GM18508 (cell line): ENCODE data around the gene BRINP2.

Experiments used
- ATAC-seq: cut with Tn5 transposase; IDR thresholded peaks from one replicate; pipeline ENCODE4 v1.9.1; 2021; ENCODE audit warnings: moderate number of reproducible peaks; ENCODE audit not compliant: insufficient read depth, unreplicated experiment

BRINP2 gene

GRCh38 chr1:177164380-177165068 lies 6.2 kb upstream of the BRINP2 start, which contains the start of gene ASTN1:
Gene ASTN1 (minus strand): TSS chr1:177164712. CDS start chr1:177164676, 36 bp downstream.
- ATAC-seq = no peak

GRCh38 chr1:177165069-177165439 lies 5.7 kb upstream of the BRINP2 start:
- no peak for ATAC-seq

DNA sequence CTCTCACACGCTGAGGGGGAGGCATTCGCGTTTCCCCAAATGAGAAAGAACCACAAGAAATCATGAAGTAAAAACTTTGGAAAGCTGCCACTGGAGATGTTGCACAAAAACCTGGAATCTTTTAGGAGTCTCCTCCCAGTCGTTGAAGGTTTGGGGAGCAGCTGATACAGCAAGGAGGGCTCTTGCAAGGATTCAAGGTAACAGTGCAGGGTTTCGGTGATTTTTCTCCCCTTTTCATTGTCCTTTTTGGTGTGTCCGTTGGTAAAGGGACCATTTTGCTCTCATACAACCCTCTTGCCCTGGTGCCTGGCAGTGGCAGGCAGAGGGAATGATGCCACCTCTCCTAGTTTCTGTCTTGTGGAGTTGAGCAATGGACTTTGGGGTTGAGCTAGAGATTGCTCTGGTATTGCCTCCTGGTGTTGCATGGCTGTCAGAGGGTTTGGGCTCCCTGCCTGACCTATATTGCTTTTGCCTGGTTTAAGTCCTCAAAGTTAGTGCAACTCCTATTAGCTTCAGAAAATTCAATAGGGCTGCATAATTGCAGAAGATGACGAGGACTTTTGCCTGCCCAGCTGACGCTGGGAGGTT lies 872 bp downstream of the BRINP2 start:
- ATAC-seq = no peak

DNA sequence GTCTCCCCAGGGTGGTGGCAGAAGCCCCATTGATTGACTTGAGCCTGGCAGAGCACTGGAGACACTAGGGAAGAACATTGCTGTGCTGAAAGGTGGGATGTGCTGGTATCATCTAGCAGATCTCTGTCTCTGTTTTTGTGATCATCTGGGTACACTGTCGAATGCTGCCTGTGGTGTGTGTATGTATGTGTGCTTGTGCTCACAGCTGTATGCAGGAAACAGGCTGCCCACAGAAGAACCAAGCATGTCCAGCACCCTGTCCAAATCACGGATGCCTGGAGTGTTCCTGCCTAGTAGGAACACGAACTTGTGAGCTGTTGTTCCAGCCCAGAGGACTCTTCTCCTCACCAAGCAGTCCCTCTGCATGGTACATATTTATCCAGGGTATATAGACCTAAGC lies 1.5 kb downstream of the BRINP2 start:
- ATAC-seq = no peak

GRCh38 chr1:177172866-177173265 lies 2.1 kb downstream of the BRINP2 start:
- ATAC-seq = no peak

DNA sequence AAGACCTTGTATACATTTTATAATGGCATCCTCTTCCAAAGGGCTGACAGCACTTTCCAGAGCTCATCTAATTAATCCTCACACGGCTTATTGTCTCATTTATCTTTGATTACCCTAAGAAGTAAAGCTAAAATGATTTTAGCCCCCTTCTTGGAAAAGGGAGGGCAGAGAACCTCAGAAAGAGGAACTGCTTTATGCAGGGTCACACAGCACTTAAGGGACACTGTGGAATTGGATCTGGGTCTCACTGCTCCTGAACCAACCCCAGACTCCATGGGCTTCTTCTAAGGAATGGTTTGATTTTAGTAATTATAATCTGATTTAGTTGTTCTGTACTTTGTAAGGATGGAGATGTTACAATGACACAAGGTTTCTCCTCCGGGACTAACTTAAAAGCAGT lies 3.2 kb downstream of the BRINP2 start:
- ATAC-seq = no peak

DNA sequence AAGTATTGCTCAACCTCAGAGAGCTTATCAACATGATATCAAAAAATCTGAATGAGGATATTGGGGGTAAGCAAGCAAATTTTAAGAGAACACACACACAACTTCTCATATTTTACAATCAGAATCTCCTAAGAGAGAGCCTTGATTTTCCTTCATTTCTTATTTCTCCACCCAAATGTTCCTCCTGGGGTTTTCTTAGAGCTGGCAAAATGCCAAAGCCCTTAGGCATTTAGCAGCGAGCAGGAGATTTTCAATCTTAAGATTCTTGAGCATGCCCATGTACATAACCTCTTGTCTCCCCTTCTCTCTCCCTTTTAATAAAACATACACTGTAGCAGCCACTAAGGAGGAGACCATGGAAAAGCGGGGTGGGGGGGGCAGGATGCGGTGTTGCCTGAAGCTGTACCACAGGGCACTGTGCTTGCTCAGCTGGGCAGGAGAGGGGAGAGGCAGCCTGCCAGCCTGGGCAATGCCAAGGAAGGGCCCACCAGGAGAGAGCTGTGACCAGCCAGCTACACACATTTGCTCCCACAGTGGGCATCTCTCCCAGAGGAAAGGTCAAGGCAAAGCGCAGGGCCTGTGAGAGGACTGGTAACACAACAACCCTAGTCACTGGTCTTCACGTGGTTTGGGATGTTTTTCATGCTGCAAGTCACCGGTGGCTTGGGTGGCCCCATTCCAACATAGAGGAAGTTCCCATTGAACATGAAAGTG lies 4.3 kb downstream of the BRINP2 start:
- no peak for ATAC-seq

DNA sequence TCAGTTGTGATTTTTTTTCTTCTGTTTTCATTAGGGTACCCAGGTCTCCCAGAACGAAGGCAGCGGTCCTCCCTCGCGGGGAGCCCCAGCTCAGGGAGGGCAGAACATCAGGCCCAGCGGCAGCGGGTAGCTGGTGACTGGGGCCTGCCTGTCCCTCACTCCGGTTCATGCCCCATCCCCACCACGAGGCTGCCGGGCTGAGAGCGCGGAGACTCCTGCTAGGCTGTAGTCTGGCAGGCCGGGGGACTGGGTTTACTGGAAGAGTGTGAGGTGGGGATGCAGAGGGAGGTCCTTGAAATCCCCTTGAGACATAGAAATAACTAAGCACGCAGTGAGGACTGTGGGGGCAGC lies 10.5 kb downstream of the BRINP2 start:
- no peak for ATAC-seq

GRCh38 chr1:177181631-177182291 lies 11.0 kb downstream of the BRINP2 start:
- no peak for ATAC-seq

DNA sequence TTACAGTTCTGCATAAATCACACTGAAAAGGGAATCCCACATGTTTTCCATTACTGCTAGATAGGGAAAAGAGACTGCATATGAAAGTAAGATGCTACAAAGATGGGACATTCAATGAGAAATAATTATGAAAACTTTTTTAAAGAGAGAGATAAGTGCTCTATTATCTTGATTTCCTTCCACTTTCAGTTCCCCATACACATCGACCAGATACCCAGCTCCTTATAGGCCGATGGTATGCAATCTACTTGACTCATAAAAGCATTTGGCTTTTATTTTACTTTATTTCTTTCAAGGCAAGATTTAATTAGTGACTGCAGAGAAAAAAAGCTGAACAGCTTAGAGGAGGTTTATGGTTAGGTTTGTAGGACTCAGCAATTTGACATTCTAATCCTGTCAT lies 13.1 kb downstream of the BRINP2 start:
- ATAC-seq = no peak

GRCh38 chr1:177185209-177185608 lies 14.5 kb downstream of the BRINP2 start:
- no peak for ATAC-seq

DNA sequence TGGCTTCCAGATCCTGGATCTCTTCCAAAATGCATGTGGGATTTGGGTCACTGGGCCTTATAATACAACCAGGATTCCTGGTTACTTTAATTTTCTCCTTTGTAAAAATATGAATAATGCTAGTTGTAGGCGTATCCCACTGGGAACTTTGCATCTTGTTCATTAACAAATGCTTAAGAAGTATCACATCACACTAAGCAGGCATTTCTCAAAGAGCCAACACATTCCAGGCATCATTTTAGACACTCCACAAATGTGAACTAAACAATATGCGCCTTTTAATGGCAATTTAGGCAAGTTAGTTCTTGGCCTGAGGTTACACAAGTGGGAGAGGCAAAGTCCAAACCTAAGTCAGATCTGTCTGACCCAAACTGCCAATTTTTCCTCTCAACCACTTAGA lies 15.9 kb downstream of the BRINP2 start:
- ATAC-seq = no peak

DNA sequence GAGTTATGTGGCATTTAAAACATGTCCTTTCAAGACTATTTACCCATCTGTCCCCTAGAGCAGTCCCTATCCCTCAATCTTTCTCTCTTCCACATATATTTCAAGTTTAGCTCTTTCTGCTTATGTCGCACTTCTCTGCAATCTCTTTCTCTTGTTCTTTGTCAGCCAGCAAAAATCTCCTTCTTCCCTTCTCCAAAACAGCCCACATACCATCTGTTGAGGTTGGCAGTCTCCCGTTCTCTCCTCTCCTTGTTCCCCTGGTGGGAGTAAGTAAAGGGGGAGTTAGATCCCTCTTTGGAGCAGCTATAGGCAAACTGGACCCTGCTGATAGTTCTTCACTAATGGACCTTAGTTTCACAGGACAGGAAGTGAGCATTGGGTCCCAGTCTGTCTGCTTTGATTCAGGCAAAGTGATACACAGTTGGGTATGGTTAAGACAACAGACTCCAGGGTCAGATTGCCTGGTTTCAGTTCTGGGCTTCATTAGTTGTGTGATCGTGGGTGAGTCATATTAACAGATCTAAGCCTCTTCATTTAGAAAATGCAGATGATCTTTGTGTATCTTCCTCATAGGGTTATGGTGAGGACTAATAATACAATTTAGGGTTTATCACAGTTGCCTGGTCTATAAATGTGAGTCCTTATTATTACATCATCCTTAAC lies 19.7 kb downstream of the BRINP2 start:
- no peak for ATAC-seq

- ATAC-seq = no peak
Measured at GRCh38 chr1:177198243-177198642, 27.5 kb downstream of the BRINP2 start.

- no peak for ATAC-seq
Measured at GRCh38 chr1:177200290-177200689, 29.5 kb downstream of the BRINP2 start.

GRCh38 chr1:177206831-177207355 lies 36.1 kb downstream of the BRINP2 start:
- no peak for ATAC-seq

- ATAC-seq = no peak
Measured at GRCh38 chr1:177208920-177209319, 38.2 kb downstream of the BRINP2 start.

DNA sequence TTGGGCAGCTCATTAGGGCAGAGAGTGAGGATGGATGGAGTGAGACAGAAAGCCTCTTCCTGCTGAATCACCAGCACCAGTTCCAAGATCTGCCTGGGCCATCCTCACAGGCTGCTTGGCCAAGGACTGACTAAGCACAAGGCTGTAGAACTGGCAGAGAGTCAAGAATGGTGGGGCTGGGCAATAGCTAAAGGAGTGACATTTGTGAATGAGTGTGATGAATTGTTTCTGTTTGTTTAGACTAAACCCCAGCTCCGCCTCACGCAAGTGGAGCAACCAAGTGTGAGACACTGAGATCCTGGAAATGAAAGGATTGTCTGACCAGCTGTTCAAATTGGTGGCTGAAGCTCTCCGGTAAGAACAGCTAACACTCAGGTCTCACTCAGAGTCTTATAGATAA lies 38.6 kb downstream of the BRINP2 start:
- ATAC-seq = no peak

DNA sequence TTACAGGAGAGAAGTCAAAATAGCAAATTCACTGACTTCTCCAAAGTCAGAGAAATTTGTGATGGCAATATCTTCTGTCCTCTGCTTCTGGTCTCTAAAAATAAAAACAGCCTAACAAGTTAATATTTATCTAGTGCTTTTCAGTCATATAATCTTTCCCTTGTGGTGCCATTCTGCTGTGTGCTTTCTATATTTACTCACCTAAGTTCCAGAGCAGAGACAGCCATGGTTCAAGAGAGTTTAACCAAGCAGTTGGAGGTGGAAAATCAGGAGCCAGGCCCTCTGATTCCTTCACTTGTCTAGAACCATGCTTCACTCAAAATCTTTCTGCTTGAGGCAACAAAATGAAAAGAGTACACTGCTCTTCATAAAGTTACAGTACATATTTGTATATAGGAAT lies 39.3 kb downstream of the BRINP2 start:
- no peak for ATAC-seq

- no peak for ATAC-seq
Measured at GRCh38 chr1:177211231-177211630, 40.5 kb downstream of the BRINP2 start.
